ENCODE measurements around the gene SC5D.

GRCh38 chr11:121337078-121337477, 44.5 kb downstream of the SC5D start:
- TF ChIP-seq POLR2AphosphoS5 (IDR thresholded peaks at IDR 0.05; ENCODE audit: low read depth, low read length) (no peak), POLR2A (IDR thresholded peaks at IDR 0.05; ENCODE audit: low read depth, low read length) (no peak), TAF1 (IDR thresholded peaks at IDR 0.05; ENCODE audit: low read depth, low read length) (no peak), POU2F2 (IDR thresholded peaks at IDR 0.05; ENCODE audit: low read depth, low read length) (no peak), SPI1 (IDR thresholded peaks at IDR 0.05; ENCODE audit: low read depth, low read length) (no peak)

All from GM12891 (cell line).